ENCODE measurements around the gene MREG. TPM values are rescaled to one million over a fixed set of nuclear protein-coding genes. Genes with fewer than 3 reads are reported as not detected.

The MREG gene
- total and polyA plus RNA-seq, 2 experiments from 2014 or later = 19.4 to 25.3 TPM

DNA sequence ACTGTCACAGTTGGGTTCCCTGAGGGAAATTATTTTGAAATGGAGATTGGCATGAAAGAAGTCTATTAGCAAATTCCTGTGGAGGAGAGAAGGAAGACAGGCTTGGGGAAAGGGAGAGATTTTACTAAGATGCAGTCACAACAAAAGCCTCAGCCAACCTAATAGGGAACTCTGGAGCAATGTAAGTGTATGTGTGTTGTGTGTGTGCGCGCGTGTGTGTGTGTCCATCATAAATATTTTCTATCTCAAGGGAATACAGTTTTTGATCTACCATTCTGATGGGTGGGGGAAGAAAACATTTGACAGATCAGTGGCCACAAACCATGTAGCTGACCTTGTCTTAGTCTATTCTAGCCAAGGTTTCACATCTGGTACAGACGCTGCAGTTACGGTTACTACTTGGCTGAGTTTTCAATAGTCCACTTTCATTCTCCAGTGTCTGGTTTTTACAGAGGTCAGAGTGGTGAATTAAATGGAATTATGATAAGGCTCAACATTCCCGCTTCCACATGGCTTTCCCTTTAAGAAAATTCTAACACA, 72.6 kb downstream of the MREG start:
- no peaks in the 10 kb centered on the region for H3K27me3 ChIP-seq (ENCODE audit: insufficient read depth)

DNA sequence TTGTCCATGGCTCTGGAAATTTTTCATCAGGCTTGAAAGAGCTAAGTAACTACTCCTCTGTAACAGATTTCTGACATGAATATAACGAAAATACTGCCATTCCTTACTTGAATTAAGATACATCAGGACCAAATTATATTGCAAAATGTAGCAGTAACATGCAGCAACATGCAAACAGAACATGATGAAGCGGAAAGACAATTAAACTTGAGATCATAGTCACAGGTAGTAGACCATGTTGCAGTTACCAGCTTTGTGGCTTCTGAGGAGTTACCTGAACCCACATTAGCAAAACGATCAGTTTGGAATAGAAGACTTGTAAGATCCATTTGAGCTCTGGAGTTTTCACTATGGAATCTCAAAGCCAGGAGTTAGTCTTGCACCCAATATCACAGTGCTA, 76.2 kb downstream of the MREG start:
- no peak overlapping the region for H3K27ac Mint-ChIP-seq
- H3K9me3 Mint-ChIP-seq = no peaks in the 10 kb centered on the region
- H3K4me3 ChIP-seq = no peak overlapping the region
- peaks cover 20% of the 10 kb centered on the region for H3K4me1 Mint-ChIP-seq
- H3K27me3 Mint-ChIP-seq (ENCODE audit: insufficient read depth, low read depth, poor library complexity) = peaks cover 6% of the 10 kb centered on the region
- H3K79me2 ChIP-seq (replicated peaks; ENCODE audit: insufficient read depth) = no peaks in the 10 kb centered on the region
- peaks cover 7% of the 10 kb centered on the region; the same call in 2 of the 3 replicates for H3K36me3 Mint-ChIP-seq (ENCODE audit: low read depth)
- no peaks in the 10 kb centered on the region for H3F3A ChIP-seq (replicated peaks; ENCODE audit: low read depth)
- no peak overlapping the region for H3K4me2 ChIP-seq
- no peak overlapping the region for H2AFZ ChIP-seq
- H4K20me1 ChIP-seq (replicated peaks; ENCODE audit: insufficient read depth) = no peaks in the 10 kb centered on the region
- ATAC-seq = no peak
- no peaks in the 10 kb centered on the region for H3K9me2 ChIP-seq (ENCODE audit: insufficient read depth)
- peaks cover 10% of the 10 kb centered on the region for H3K4me1 ChIP-seq (ENCODE audit: insufficient read depth)
- H3K4me3 Mint-ChIP-seq = no peak overlapping the region
- no peaks in the 10 kb centered on the region for H3K36me3 ChIP-seq (ENCODE audit: insufficient read depth)
- no peak overlapping the region for H3K27ac ChIP-seq (ENCODE audit: low read depth)
- DNase-seq (ENCODE audit: low spot score) = no peak
- H3K27me3 ChIP-seq (ENCODE audit: insufficient read depth) = no peaks in the 10 kb centered on the region
- TF ChIP-seq CREB1 (CRISPR knock-in tag; IDR thresholded peaks at IDR 0.05; ENCODE audit: low read depth) (no peak), STAT1 (IDR thresholded peaks at IDR 0.05; ENCODE audit: unreplicated experiment) (no peak), POLR2AphosphoS5 (IDR thresholded peaks at IDR 0.05; ENCODE audit: low read depth) (no peak), ZNF331 (CRISPR knock-in tag; IDR thresholded peaks at IDR 0.05; ENCODE audit: low read depth) (no peak), ZNF114 (CRISPR knock-in tag; IDR thresholded peaks at IDR 0.05) (no peak), JUNB (IDR thresholded peaks at IDR 0.05; ENCODE audit: unreplicated experiment) (no peak), NANOG (IDR thresholded peaks at IDR 0.05; ENCODE audit: borderline replicate concordance) (no peak), CTCF (conservative IDR thresholded peaks at IDR 0.05; ENCODE audit: low read depth in 2 of 2) (no peak), ZNF462 (CRISPR knock-in tag; IDR thresholded peaks at IDR 0.05) (no peak)
- TF ChIP-seq, protein P1, sequence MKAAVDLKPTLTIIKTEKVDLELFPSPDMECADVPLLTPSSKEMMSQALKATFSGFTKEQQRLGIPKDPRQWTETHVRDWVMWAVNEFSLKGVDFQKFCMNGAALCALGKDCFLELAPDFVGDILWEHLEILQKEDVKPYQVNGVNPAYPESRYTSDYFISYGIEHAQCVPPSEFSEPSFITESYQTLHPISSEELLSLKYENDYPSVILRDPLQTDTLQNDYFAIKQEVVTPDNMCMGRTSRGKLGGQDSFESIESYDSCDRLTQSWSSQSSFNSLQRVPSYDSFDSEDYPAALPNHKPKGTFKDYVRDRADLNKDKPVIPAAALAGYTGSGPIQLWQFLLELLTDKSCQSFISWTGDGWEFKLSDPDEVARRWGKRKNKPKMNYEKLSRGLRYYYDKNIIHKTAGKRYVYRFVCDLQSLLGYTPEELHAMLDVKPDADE (IDR thresholded peaks at IDR 0.05) = no peak

More for the DNA sequence above, 72.6 kb downstream of the MREG start:
- Histone ChIP-seq H3K36me3 (ENCODE audit: insufficient read depth) (no peaks in the 10 kb centered on the region; the same call in 1 of the 2 replicates), H2AFZ (no peak overlapping the region), H3K27ac (ENCODE audit: low read depth) (no peak overlapping the region), H3F3A (replicated peaks; ENCODE audit: low read depth) (no peaks in the 10 kb centered on the region), H3K79me2 (replicated peaks; ENCODE audit: insufficient read depth) (no peaks in the 10 kb centered on the region), H3K4me2 (no peak overlapping the region), H3K9me2 (ENCODE audit: insufficient read depth) (no peaks in the 10 kb centered on the region), H3K4me1 (ENCODE audit: insufficient read depth) (peaks cover 10% of the 10 kb centered on the region), H3K4me3 (no peak overlapping the region), H4K20me1 (replicated peaks; ENCODE audit: insufficient read depth) (no peaks in the 10 kb centered on the region)
- DNase-seq (ENCODE audit: low spot score) (no peak), ATAC-seq (no peak; the same call in 2 of the 3 replicates)
- peaks cover 20% of the 10 kb centered on the region for H3K4me1 Mint-ChIP-seq
- peaks cover 3% of the 10 kb centered on the region for H3K27me3 Mint-ChIP-seq (ENCODE audit: insufficient read depth, low read depth, poor library complexity)
- TF ChIP-seq ZNF114 (CRISPR knock-in tag; IDR thresholded peaks at IDR 0.05) = no peak
- TF ChIP-seq JUNB (IDR thresholded peaks at IDR 0.05; ENCODE audit: unreplicated experiment) = no peak
- no peak for TF ChIP-seq NANOG (IDR thresholded peaks at IDR 0.05; ENCODE audit: borderline replicate concordance)
- TF ChIP-seq, protein P1 (IDR thresholded peaks at IDR 0.05) = no peak
- no peak for TF ChIP-seq EZH2 (IDR thresholded peaks at IDR 0.05; ENCODE audit: low read depth, unreplicated experiment)
- H3K36me3 Mint-ChIP-seq (ENCODE audit: low read depth) = peaks cover 26% of the 10 kb centered on the region
- H3K27ac Mint-ChIP-seq = no peak overlapping the region
- H3K4me3 Mint-ChIP-seq = no peak overlapping the region
- no peaks in the 10 kb centered on the region for H3K9me3 Mint-ChIP-seq

All from GM23338 (cell line).